Head of caudate nucleus (tissue), 42 donors: ENCODE results near the gene GCKR.
"Not testable (repeated sequence)": the region's sequence is repeated elsewhere in the genome, so short reads cannot be mapped to it uniquely, and the experiment has no call there.

Experiments
- DNase-seq, 42 donors: peaks; one replicate each; pipeline versions ENCODE4 v3.0.0 to v3.0.0-alpha.2; 2020 to 2021; ENCODE audit warnings: mixed read lengths in 7 of 42
- intact Hi-C: fragments of 100-400 bp; cut with DNase I; formaldehyde crosslinking; loops from one replicate; pipeline ENCODE4 v1.15.0; 2022

The GCKR gene

GRCh38 chr2:27502142-27502541 is 5.5 kb downstream of the GCKR start:
- intact Hi-C loops = no loop called here
- DNase-seq = peak in 8 of 42 donors; percentile 13 to 64 (median 29)

- intact Hi-C loops = no loop called here
- DNase-seq = no peak
These were observed 9.9 kb downstream of the GCKR start for GRCh38 chr2:27506587-27506986.

- intact Hi-C loops = no loop called here
- DNase-seq = no peak
These were observed 10.7 kb downstream of the GCKR start for GRCh38 chr2:27507293-27507692.

GRCh38 chr2:27509326-27509725 is 12.7 kb downstream of the GCKR start:
- no peak for DNase-seq
- intact Hi-C loops = no loop called here

- intact Hi-C loops = no loop called here
- DNase-seq = no peak
These were observed 21.6 kb downstream of the GCKR start for GRCh38 chr2:27518113-27518781.

GRCh38 chr2:27518782-27519113 is 22.1 kb downstream of the GCKR start:
- intact Hi-C loops = no loop called here
- DNase-seq = no peak

- intact Hi-C loops = no loop called here
- DNase-seq = no peak
These were observed 23.7 kb downstream of the GCKR start for GRCh38 chr2:27520316-27520715.

- intact Hi-C loops = no loop called here
- no peak for DNase-seq
These were observed 25.8 kb downstream of the GCKR start for GRCh38 chr2:27522400-27522945.

GRCh38 chr2:27527182-27527581 is 30.5 kb downstream of the GCKR start:
- intact Hi-C loops = no loop called here
- DNase-seq = no peak

GRCh38 chr2:27531983-27532382 is 35.3 kb downstream of the GCKR start:
- intact Hi-C loops = no loop called here
- no peak for DNase-seq

- no peak for DNase-seq
- intact Hi-C loops = no loop called here
These were observed 40.6 kb downstream of the GCKR start for GRCh38 chr2:27537287-27537686.

GRCh38 chr2:27538839-27539450 is 42.3 kb downstream of the GCKR start:
- intact Hi-C loops, DNase-seq: not testable (repeated sequence)

GRCh38 chr2:27539649-27540048 is 43.0 kb downstream of the GCKR start:
- intact Hi-C loops, DNase-seq: not testable (repeated sequence)

GRCh38 chr2:27544143-27544821 is 47.6 kb downstream of the GCKR start:
- no peak for DNase-seq
- intact Hi-C loops = no loop called here

- intact Hi-C loops = no loop called here
- no peak for DNase-seq
These were observed 48.9 kb downstream of the GCKR start for GRCh38 chr2:27545348-27546141.

- DNase-seq = no peak
- intact Hi-C loops = no loop called here
These were observed 52.7 kb downstream of the GCKR start for GRCh38 chr2:27549303-27549702.

- DNase-seq = no peak
These were observed 54.9 kb downstream of the GCKR start for GRCh38 chr2:27551514-27551913.

GRCh38 chr2:27552941-27553340 is 56.3 kb downstream of the GCKR start:
- intact Hi-C loops = no loop called here
- no peak for DNase-seq

More at GRCh38 chr2:27551514-27551913, 54.9 kb downstream of the GCKR start:
- intact Hi-C loops = no loop called here

- DNase-seq, intact Hi-C loops: not testable (repeated sequence)
These were observed 57.8 kb downstream of the GCKR start for GRCh38 chr2:27554451-27554850.

GRCh38 chr2:27559228-27559627 is 62.6 kb downstream of the GCKR start:
- no peak for DNase-seq
- intact Hi-C loops = no loop called here
